SK-N-SH (cell line): ENCODE results near the gene SIKE1.

Experiments
- CTCF ChIP-seq: fragments of 200-600 bp; sonication (generic); IDR thresholded peaks from 2 replicates; pipeline ENCODE4 v1.6.1; 2017; ENCODE audit warnings: antibody characterized with exemption, mild to moderate bottlenecking, moderate library complexity
- FOXJ3 ChIP-seq: sonication (generic); formaldehyde crosslinking; IDR thresholded peaks from 2 replicates; pipeline ENCODE4 v1.5.1; 2020; ENCODE audit warnings: mild to moderate bottlenecking, missing genetic modification reagents
- MXI1 ChIP-seq: IDR thresholded peaks from 2 replicates; pipeline ENCODE4 v1.6.1; 2012; ENCODE audit warnings: mild to moderate bottlenecking, low read depth, low read length, improper control_type of control experiment
- POLR2AphosphoS5 ChIP-seq: IDR thresholded peaks from 2 replicates; pipeline ENCODE4 v1.6.1; 2012; ENCODE audit warnings: low read depth, low read length
- RCOR1 ChIP-seq: fragments of 150-350 bp; IDR thresholded peaks from 2 replicates; pipeline ENCODE4 v1.6.1; 2017; ENCODE audit warnings: antibody characterized with exemption, low read length
- TF ChIP-seq, protein P1 (sequence below): fragments of 150-350 bp; IDR thresholded peaks from 2 replicates; pipeline ENCODE4 v1.6.1; 2017; ENCODE audit warnings: antibody characterized with exemption, low read length, low read depth, borderline replicate concordance
- TF ChIP-seq, protein P2 (sequence below): IDR thresholded peaks from 2 replicates; pipeline ENCODE4 v1.4.0; 2012; ENCODE audit warnings: low read depth

DNA sequence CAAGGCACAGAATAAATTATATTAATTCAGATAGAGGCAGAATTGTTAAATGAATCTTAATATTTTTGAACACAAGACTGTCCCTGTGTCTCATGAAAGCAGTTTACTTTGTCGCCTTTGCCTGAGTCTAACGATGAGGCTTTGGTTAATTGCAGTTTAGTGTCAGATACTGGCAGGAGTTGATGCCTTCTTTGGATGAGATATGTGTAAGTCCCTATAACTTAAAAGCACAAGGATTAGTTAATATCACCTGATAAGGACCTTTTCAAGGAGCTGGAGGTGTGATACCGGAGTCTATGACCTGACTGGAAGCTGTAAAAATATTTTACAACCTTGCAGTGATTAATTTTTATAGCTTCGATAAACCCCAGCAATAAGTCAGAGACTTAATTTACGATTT is 2.0 kb upstream of the SIKE1 start:
- TF ChIP-seq, protein P1, sequence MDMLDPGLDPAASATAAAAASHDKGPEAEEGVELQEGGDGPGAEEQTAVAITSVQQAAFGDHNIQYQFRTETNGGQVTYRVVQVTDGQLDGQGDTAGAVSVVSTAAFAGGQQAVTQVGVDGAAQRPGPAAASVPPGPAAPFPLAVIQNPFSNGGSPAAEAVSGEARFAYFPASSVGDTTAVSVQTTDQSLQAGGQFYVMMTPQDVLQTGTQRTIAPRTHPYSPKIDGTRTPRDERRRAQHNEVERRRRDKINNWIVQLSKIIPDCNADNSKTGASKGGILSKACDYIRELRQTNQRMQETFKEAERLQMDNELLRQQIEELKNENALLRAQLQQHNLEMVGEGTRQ: no peak
- TF ChIP-seq CTCF (no peak), POLR2AphosphoS5 (no peak), RCOR1 (no peak), FOXJ3 (CRISPR knock-in tag) (no peak), MXI1 (no peak)
- TF ChIP-seq, protein P2, sequence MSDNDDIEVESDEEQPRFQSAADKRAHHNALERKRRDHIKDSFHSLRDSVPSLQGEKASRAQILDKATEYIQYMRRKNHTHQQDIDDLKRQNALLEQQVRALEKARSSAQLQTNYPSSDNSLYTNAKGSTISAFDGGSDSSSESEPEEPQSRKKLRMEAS: no peak
